Measurements from ENCODE around the gene SLC5A4.
"Not testable (repeated sequence)": the region's sequence is repeated elsewhere in the genome, so short reads cannot be mapped to it uniquely, and the experiment has no call there.

Gene SLC5A4

GRCh38 chr22:32255217-32255616, at the start of gene SLC5A4:
Gene SLC5A4, minus strand, starts transcription at chr22:32255347. Its CDS starts 18 bp downstream, at chr22:32255329.
- Histone ChIP-seq H4K20me1 (ENCODE audit: insufficient read depth, low read length) (no peaks in the 10 kb centered on the region), H3K9me2 (replicated peaks; ENCODE audit: insufficient read depth, low read length) (no peaks in the 10 kb centered on the region), H3K79me2 (ENCODE audit: low read length) (no peaks in the 10 kb centered on the region), H3K9ac (ENCODE audit: low read length) (no peak within 1 kb of the TSS), H3K4me1 (ENCODE audit: low read length) (no peaks in the 10 kb centered on the region), H3F3A (ENCODE audit: insufficient read depth, low read length) (no peaks in the 10 kb centered on the region), H3K36me3 (replicated peaks; ENCODE audit: insufficient read depth, low read length) (no peaks in the 10 kb centered on the region), H3K27me3 (replicated peaks; ENCODE audit: insufficient read depth, low read length) (no peaks in the 10 kb centered on the region), H3K4me3 (ENCODE audit: low read length) (no peak within 1 kb of the TSS), H3K9me3 (replicated peaks; ENCODE audit: insufficient read depth, low read length) (no peaks in the 10 kb centered on the region), H3K4me2 (ENCODE audit: low read depth, low read length) (no peak within 1 kb of the TSS), H3K27ac (ENCODE audit: low read length) (no peak within 1 kb of the TSS), H2AFZ (ENCODE audit: low read length) (no peak within 1 kb of the TSS)
- TF ChIP-seq EZH2 (optimal IDR thresholded peaks at IDR 0.05; ENCODE audit: low read depth, low read length) (no peak), CTCF (IDR thresholded peaks at IDR 0.05; ENCODE audit: low read length) (no peak), EZH2phosphoT487 (IDR thresholded peaks at IDR 0.05; ENCODE audit: low read length) (no peak)
- no peak for DNase-seq

- not testable (repeated sequence) for H4K20me1 ChIP-seq (ENCODE audit: insufficient read depth, low read length); H3K9me3 ChIP-seq (replicated peaks; ENCODE audit: insufficient read depth, low read length); H3K4me2 ChIP-seq (ENCODE audit: low read depth, low read length)
These were observed 38.8 kb upstream of the SLC5A4 start for GRCh38 chr22:32293921-32294320.

GRCh38 chr22:32286290-32286840, 31.2 kb upstream of the SLC5A4 start:
- Histone ChIP-seq H3K9ac (ENCODE audit: low read length) (no peak overlapping the region), H3K4me3 (ENCODE audit: low read length) (no peak overlapping the region), H3F3A (ENCODE audit: insufficient read depth, low read length) (no peaks in the 10 kb centered on the region), H3K36me3 (replicated peaks; ENCODE audit: insufficient read depth, low read length) (no peaks in the 10 kb centered on the region), H3K4me1 (ENCODE audit: low read length) (no peaks in the 10 kb centered on the region), H3K27me3 (replicated peaks; ENCODE audit: insufficient read depth, low read length) (no peaks in the 10 kb centered on the region), H3K79me2 (ENCODE audit: low read length) (no peaks in the 10 kb centered on the region), H3K9me2 (replicated peaks; ENCODE audit: insufficient read depth, low read length) (no peaks in the 10 kb centered on the region), H4K20me1 (ENCODE audit: insufficient read depth, low read length) (no peaks in the 10 kb centered on the region), H3K27ac (ENCODE audit: low read length) (no peak overlapping the region), H3K9me3 (replicated peaks; ENCODE audit: insufficient read depth, low read length) (no peaks in the 10 kb centered on the region), H2AFZ (ENCODE audit: low read length) (no peak overlapping the region), H3K4me2 (ENCODE audit: low read depth, low read length) (no peak overlapping the region)
- no peak for DNase-seq
- TF ChIP-seq EZH2phosphoT487 (IDR thresholded peaks at IDR 0.05; ENCODE audit: low read length) (no peak), EZH2 (optimal IDR thresholded peaks at IDR 0.05; ENCODE audit: low read depth, low read length) (no peak), CTCF (IDR thresholded peaks at IDR 0.05; ENCODE audit: low read length) (no peak)

More at GRCh38 chr22:32293921-32294320, 38.8 kb upstream of the SLC5A4 start:
- not testable (repeated sequence) for DNase-seq; H3K9me2 ChIP-seq (replicated peaks; ENCODE audit: insufficient read depth, low read length); H3K79me2 ChIP-seq (ENCODE audit: low read length); H3K4me1 ChIP-seq (ENCODE audit: low read length); H2AFZ ChIP-seq (ENCODE audit: low read length); H3F3A ChIP-seq (ENCODE audit: insufficient read depth, low read length); H3K4me3 ChIP-seq (ENCODE audit: low read length); H3K36me3 ChIP-seq (replicated peaks; ENCODE audit: insufficient read depth, low read length); H3K27ac ChIP-seq (ENCODE audit: low read length); H3K27me3 ChIP-seq (replicated peaks; ENCODE audit: insufficient read depth, low read length); H3K9ac ChIP-seq (ENCODE audit: low read length)

GRCh38 chr22:32281072-32281471, 25.9 kb upstream of the SLC5A4 start:
- Histone ChIP-seq H3K9me3 (replicated peaks; ENCODE audit: insufficient read depth, low read length) (no peaks in the 10 kb centered on the region), H3K27ac (ENCODE audit: low read length) (no peak overlapping the region), H2AFZ (ENCODE audit: low read length) (no peak overlapping the region), H3K4me3 (ENCODE audit: low read length) (no peak overlapping the region), H3K4me1 (ENCODE audit: low read length) (no peaks in the 10 kb centered on the region), H3F3A (ENCODE audit: insufficient read depth, low read length) (no peaks in the 10 kb centered on the region), H3K9ac (ENCODE audit: low read length) (no peak overlapping the region), H4K20me1 (ENCODE audit: insufficient read depth, low read length) (no peaks in the 10 kb centered on the region), H3K4me2 (ENCODE audit: low read depth, low read length) (no peak overlapping the region), H3K79me2 (ENCODE audit: low read length) (no peaks in the 10 kb centered on the region), H3K36me3 (replicated peaks; ENCODE audit: insufficient read depth, low read length) (no peaks in the 10 kb centered on the region), H3K27me3 (replicated peaks; ENCODE audit: insufficient read depth, low read length) (no peaks in the 10 kb centered on the region), H3K9me2 (replicated peaks; ENCODE audit: insufficient read depth, low read length) (no peaks in the 10 kb centered on the region)
- DNase-seq = no peak
- TF ChIP-seq CTCF (IDR thresholded peaks at IDR 0.05; ENCODE audit: low read length) (no peak), EZH2phosphoT487 (IDR thresholded peaks at IDR 0.05; ENCODE audit: low read length) (no peak), EZH2 (optimal IDR thresholded peaks at IDR 0.05; ENCODE audit: low read depth, low read length) (no peak)

GRCh38 chr22:32275353-32275752, 20.2 kb upstream of the SLC5A4 start:
- H2AFZ ChIP-seq (ENCODE audit: low read length); H3K9ac ChIP-seq (ENCODE audit: low read length); H3K4me2 ChIP-seq (ENCODE audit: low read depth, low read length); H3K4me3 ChIP-seq (ENCODE audit: low read length); H3K9me2 ChIP-seq (replicated peaks; ENCODE audit: insufficient read depth, low read length); H3K4me1 ChIP-seq (ENCODE audit: low read length); H3K27ac ChIP-seq (ENCODE audit: low read length); H3K9me3 ChIP-seq (replicated peaks; ENCODE audit: insufficient read depth, low read length); H3K36me3 ChIP-seq (replicated peaks; ENCODE audit: insufficient read depth, low read length); DNase-seq; H3K79me2 ChIP-seq (ENCODE audit: low read length); H4K20me1 ChIP-seq (ENCODE audit: insufficient read depth, low read length); H3F3A ChIP-seq (ENCODE audit: insufficient read depth, low read length): not testable (repeated sequence)
- H3K27me3 ChIP-seq (replicated peaks; ENCODE audit: insufficient read depth, low read length) = peaks cover 13% of the 10 kb centered on the region; the same call in 1 of the 2 replicates

Measured in MM.1S (cell line).